ENCODE data around the gene CAPNS1.

- TF ChIP-seq CTCF (conservative IDR thresholded peaks at IDR 0.05; ENCODE audit: low read depth, low read length) = no peak
- TF ChIP-seq EZH2 (IDR thresholded peaks at IDR 0.05; ENCODE audit: borderline replicate concordance, low read depth, low read length, poor library complexity, severe bottlenecking) = no peak
Measured at GRCh38 chr19:36172852-36173251, 33.0 kb downstream of the CAPNS1 start.
